ENCODE results near the gene SENP7.
"Not testable (repeated sequence)": the region's sequence is repeated elsewhere in the genome, so short reads cannot be mapped to it uniquely, and the experiment has no call there.

SENP7 gene

GRCh38 chr3:101312545-101312944 is 200.5 kb downstream of the SENP7 start:
- DNase-seq, result no peak

DNA sequence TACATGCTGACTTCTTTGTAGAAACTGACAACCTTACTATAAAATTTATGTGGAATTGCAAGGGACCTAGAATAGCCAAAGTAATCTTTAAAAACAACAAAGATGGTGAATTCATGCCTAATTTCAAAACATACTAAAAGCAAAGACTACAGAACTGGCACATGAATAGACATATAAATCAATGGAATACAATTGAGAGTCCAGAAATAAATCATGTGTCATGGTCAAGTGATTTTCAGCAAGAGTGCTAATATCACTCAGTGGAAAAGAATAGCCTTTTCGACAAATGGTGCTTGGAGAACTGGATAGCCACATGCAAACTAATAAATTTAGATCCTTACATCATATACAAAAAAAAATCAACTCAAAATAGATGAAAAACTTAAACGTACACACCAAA is 201.3 kb downstream of the SENP7 start:
- DNase-seq, result no peak

DNA sequence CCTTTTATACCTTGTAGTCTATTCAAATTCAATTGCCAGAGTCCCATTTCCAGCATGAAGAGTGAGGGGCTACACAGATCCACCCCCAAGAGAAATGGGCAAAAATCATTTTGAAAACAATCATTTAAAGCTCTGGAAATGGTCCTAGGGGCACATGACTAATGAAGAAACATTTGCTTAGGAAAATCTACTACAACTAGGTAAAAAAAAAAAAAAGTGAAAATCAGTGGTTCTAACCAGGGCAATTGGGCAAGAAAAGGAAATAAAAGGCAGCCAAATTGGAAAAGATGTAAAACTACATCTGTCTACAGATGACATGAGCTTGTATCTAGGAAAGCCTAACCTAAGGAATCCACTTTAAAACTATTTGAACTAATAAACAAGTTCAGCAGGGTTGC is 202.0 kb downstream of the SENP7 start:
- no peak for DNase-seq

DNA sequence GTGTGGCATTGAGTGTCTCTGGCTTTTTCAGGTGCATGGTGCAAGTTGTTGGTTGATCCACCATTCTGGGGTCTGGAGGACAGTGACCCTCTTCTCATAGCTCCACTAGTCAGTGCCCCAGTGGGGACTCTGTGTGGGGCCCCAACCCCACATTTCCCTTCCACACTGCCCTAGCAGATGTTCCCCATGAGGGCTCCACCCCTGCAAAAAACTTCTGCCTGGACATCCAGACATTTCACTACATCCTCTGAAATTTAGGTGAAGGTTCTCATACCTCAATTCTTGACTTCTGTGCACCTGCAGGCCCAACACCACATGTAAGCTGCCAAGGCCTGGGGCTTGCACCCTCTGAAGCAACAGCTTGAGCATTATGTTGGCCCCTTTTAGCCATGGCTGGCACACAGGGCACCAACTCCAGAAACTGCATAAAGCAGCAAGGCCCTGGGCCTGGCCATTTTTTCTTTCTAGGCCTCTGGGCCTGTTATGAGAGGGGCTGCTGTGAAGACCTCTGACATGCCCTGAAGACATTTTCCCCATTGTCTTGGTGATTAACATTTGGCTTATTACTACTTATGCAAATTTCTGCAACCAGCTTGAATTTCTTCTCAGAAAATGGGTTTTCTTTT is 204.8 kb downstream of the SENP7 start:
- DNase-seq, result not testable (repeated sequence)

GRCh38 chr3:101303836-101304235 is 209.2 kb downstream of the SENP7 start:
- no peak for DNase-seq

DNA sequence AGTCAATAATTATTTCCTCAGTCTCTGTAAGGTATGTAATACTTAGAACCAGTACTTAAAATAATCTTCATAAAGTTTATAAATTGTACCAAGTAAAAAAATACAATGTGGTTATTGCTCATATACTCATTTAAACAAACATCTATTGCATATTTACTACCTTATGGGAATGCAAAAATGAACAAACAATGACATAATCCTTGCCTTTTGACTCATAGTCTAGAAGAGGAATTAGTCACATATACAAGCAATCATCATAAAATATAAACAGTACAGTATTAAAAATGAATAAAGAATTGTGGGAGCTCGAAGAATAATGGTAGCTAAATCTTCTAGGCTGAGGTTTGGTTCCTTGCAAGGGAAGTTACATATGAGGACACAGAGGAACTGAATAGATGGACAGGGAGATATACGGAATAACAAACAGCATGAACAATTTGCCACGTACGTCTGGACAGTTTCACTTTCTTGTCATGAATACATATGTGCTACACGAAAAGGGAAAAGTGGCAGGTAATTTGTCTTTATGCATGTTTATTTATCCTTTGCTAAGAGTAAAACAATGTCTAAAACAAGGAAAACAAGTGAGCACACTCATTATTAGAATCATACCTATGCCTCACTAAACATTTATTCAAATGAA is 209.8 kb downstream of the SENP7 start:
- DNase-seq, result no peak

DNA sequence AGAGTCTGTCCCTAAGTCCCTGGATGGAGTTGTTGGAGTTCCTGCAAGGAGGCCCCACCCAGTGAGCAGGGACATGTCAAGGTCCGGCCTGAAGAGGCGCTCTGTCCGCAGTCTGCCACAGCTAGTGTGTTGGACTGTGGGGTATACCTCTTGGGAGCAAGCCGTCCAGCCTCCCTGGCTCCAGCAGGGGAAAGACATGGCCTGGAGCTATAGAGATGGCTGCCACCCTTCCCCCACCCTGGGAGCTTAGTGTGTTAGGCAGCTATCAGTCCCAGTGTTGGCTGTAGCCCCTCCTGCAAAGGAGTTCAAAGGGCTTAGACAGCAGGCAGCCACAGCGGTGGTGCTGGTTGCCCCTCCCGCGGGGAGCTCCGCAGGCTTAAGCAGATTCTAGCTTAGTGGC is 212.9 kb downstream of the SENP7 start:
- DNase-seq, result no peak

DNA sequence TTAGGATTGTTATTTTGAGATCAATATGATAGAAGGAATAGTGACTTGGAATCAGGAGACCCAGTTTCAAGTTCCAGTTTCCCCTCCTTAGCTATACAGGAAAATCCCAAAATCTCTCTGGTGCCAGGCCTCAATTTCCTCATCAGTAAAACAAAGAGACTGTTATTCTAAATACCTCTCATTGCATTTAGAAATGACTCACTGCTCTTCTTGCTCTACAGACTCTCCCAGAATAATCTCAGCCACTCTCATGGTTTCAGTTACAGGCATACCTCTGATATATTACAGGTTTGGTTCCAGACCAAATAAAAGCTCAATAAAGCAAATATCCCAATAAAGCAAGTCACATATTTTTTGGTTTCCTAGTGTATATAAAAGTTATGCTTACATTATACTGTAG is 221.0 kb downstream of the SENP7 start:
- DNase-seq, result no peak

GRCh38 chr3:101288294-101288693 is 224.7 kb downstream of the SENP7 start:
- DNase-seq, result no peak

GRCh38 chr3:101284757-101285156 is 228.3 kb downstream of the SENP7 start:
- DNase-seq, result no peak

DNA sequence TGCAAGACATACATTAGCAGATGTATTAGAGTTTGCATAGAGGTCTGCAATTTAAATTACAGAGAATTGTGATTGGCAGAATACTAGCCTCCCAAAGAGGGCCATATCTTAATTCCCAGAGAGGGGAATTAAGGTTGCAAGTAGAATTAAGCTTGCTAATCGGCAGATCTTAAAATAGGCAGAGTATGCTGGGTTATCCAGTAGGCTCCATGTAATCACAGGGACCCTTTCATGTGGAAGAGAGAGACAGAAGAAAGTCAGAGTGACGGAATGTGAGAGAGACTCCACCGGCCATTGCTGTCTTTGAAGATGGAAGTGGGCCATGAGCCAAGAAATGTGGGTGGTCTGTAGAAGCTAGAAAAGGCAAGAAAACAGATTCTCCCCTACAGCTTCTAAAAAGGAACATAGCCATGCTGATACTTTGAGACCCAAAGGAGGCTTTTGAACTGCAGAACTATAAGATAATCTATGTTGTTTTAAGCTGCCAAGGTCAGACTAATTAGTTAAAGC is 231.4 kb downstream of the SENP7 start:
- no peak for DNase-seq

DNA sequence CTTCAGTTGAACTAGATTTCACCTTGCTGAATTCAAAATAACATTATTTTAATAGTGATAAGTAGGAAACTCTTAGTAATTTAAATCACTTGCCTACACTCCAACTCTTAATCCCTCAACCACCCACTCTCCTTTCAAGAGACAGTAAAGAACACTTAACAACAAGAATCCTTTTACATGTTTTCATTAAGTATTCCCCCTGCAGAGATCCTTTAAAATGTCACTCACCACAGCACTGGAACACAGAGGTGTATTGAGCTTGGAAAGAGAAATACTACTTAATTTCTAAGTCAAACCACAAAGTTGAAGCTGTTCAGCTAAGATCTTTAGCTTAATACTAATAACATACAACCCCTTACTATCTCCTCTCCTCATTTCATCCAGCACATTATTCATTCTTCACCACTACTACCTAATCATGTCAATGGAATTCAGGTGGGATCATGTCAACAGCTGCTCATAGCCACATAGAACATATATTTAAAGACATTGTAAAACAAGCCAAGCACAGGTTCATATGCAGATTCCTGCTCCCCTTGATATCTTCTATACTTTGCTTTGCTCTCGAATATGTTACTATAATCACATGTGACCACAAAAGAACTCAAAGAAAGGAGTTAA is 233.1 kb downstream of the SENP7 start:
- DNase-seq, result no peak

- no peak for DNase-seq
These were observed 233.8 kb downstream of the SENP7 start for GRCh38 chr3:101279162-101279561.

DNA sequence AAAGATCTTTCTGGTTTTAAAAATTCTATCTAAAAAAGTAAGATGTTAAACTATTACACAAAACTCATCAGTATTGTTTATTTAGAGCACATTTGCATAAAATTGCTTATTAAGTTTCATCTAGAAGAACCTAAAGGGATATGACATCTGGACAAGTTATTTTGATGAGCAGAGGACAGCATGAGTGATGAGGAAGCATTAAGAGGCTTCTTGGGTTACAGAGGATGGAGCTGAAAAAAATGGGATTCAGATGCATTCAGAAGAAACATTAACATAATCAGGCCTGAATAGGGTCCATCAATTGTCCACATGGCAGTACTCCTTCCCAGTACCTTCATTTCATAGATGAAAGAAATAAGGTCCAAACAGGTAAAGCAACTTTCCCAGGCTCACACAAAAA is 234.3 kb downstream of the SENP7 start:
- no peak for DNase-seq

Data from stimulated activated CD4-positive, alpha-beta T cell treated with anti-CD3 and anti-CD28 coated beads, Interleukin-4, amount 100 ng/mL, for 24 hours (primary cell).